Urinary bladder (tissue), 4 donors: Measurements from ENCODE around the gene ITGA3. TPM values are rescaled to one million over a fixed set of nuclear protein-coding genes. Genes with fewer than 3 reads are reported as not detected.

Source experiments
- DNase-seq: peaks from one replicate; pipeline ENCODE4 v3.0.0-alpha.2; 2015; ENCODE audit errors: extremely low spot score
- H3K27ac ChIP-seq: one replicate; pipeline ENCODE4 v1.5.1; 2013; ENCODE audit warnings: low read depth, mild to moderate bottlenecking, moderate library complexity
- H3K36me3 ChIP-seq: one replicate; pipeline ENCODE4 v1.6.1; 2013; ENCODE audit warnings: mild to moderate bottlenecking, moderate library complexity; ENCODE audit not compliant: insufficient read depth
- H3K4me1 ChIP-seq: one replicate; pipeline ENCODE4 v1.6.1; 2013; ENCODE audit warnings: mild to moderate bottlenecking, moderate library complexity; ENCODE audit not compliant: insufficient read depth
- H3K4me3 ChIP-seq: one replicate; pipeline ENCODE4 v1.5.1; 2013; ENCODE audit warnings: low read depth, low read length
- WGBS: extraction: QIAGEN DNeasy Blood & Tissue Kit; methylation state at CpG from one replicate; pipeline ENCODE4 v1.1.7; 2013; 5-methylcytosine and 5-hydroxymethylcytosine counted together
- polyA plus RNA-seq: library from polyadenylated mRNA; stranded (reverse); fragments of 200-250 nt; gene quantifications from one replicate; pipeline ENCODE4 v1.2.3, GENCODE V29; 2013
- total RNA-seq: library from RNA; depleted of rRNA; stranded (reverse); fragments of >200 nt; gene quantifications from one replicate; pipeline ENCODE4 v1.2.3, GENCODE V29; 2014
- donor health status: healthy with polysubstance abuse.
- donor health status: healthy.

Gene ITGA3
- total and polyA plus RNA-seq, 2 donors: 26.0 to 54.9 TPM

GRCh38 chr17:50127697-50128361, 71.9 kb downstream of the ITGA3 start:
- DNase-seq: no peak
- Histone ChIP-seq H3K27ac (no peak overlapping the region), H3K4me1 (no peaks in the 10 kb centered on the region), H3K4me3 (no peak overlapping the region), H3K36me3 (no peaks in the 10 kb centered on the region)
- WGBS: 74% methylated on average over 6 of the region's 6 CpGs

GRCh38 chr17:50128441-50129352, 72.8 kb downstream of the ITGA3 start:
- DNase-seq: no peak
- no peaks in the 10 kb centered on the region for H3K36me3 ChIP-seq
- peak overlapping the region; percentile 62 for H3K4me3 ChIP-seq
- H3K4me1 ChIP-seq: no peaks in the 10 kb centered on the region
- H3K27ac ChIP-seq: no peak overlapping the region
- 30% methylated on average over 32 of the region's 32 CpGs for WGBS

GRCh38 chr17:50129353-50129727, 73.4 kb downstream of the ITGA3 start:
- DNase-seq: no peak
- 2% methylated on average over 31 of the region's 31 CpGs for WGBS
- H3K27ac ChIP-seq: no peak overlapping the region
- H3K4me1 ChIP-seq: no peaks in the 10 kb centered on the region
- no peaks in the 10 kb centered on the region for H3K36me3 ChIP-seq
- H3K4me3 ChIP-seq: peak overlapping the region; percentile 62

GRCh38 chr17:50129728-50130558, 74.0 kb downstream of the ITGA3 start, which contains the start of gene SAMD14:
Gene SAMD14, minus strand, starts transcription at chr17:50130160. Its CDS starts 5,201 bp downstream, at chr17:50124959.
- H3K27ac ChIP-seq: no peak within 1 kb of the TSS
- DNase-seq: no peak
- peak within 1 kb of the TSS; percentile 62 for H3K4me3 ChIP-seq
- no peaks in the 10 kb centered on the region for H3K36me3 ChIP-seq
- no peaks in the 10 kb centered on the region for H3K4me1 ChIP-seq
- WGBS: 1% methylated on average over 67 of the region's 84 CpGs

GRCh38 chr17:50130559-50131305, 74.8 kb downstream of the ITGA3 start:
- Histone ChIP-seq H3K36me3 (peaks cover 5% of the 10 kb centered on the region), H3K27ac (no peak overlapping the region), H3K4me1 (no peaks in the 10 kb centered on the region), H3K4me3 (no peak overlapping the region)
- no peak for DNase-seq
- 60% methylated on average over 19 of the region's 19 CpGs for WGBS

GRCh38 chr17:50132104-50132794, 76.3 kb downstream of the ITGA3 start:
- 87% methylated on average over 6 of the region's 6 CpGs for WGBS
- Histone ChIP-seq H3K27ac (no peak overlapping the region), H3K4me3 (no peak overlapping the region), H3K36me3 (peaks cover 5% of the 10 kb centered on the region), H3K4me1 (no peaks in the 10 kb centered on the region)
- no peak for DNase-seq

- 37% methylated on average over 7 of the region's 7 CpGs for WGBS
- no peak overlapping the region for H3K4me3 ChIP-seq
- no peak for DNase-seq
- H3K4me1 ChIP-seq: no peaks in the 10 kb centered on the region
- H3K36me3 ChIP-seq: peaks cover 5% of the 10 kb centered on the region
- no peak overlapping the region for H3K27ac ChIP-seq
Observed at GRCh38 chr17:50133028-50133768, 77.3 kb downstream of the ITGA3 start.

GRCh38 chr17:50133769-50134099, 77.8 kb downstream of the ITGA3 start:
- Histone ChIP-seq H3K27ac (no peak overlapping the region), H3K4me1 (no peaks in the 10 kb centered on the region), H3K36me3 (peaks cover 9% of the 10 kb centered on the region), H3K4me3 (no peak overlapping the region)
- DNase-seq: no peak
- WGBS: 25% methylated on average over 16 of the region's 16 CpGs

GRCh38 chr17:50134206-50135110, 78.5 kb downstream of the ITGA3 start:
- H3K27ac ChIP-seq: no peak overlapping the region
- no peak for DNase-seq
- no peak overlapping the region for H3K4me3 ChIP-seq
- no peaks in the 10 kb centered on the region for H3K4me1 ChIP-seq
- peaks cover 9% of the 10 kb centered on the region for H3K36me3 ChIP-seq
- 65% methylated on average over 16 of the region's 16 CpGs for WGBS

- Histone ChIP-seq H3K4me3 (no peak overlapping the region), H3K27ac (no peak overlapping the region), H3K36me3 (peaks cover 9% of the 10 kb centered on the region), H3K4me1 (no peaks in the 10 kb centered on the region)
- WGBS: 89% methylated on average over 16 of the region's 16 CpGs
- no peak for DNase-seq
Observed at GRCh38 chr17:50135316-50136095, 79.6 kb downstream of the ITGA3 start.
